DMS79 treated with DMSO at 0.1 percent for 48 hours (cell line): Measurements from ENCODE around the gene GGTLC3.
"Not testable (repeated sequence)": the region's sequence is repeated elsewhere in the genome, so short reads cannot be mapped to it uniquely, and the experiment has no call there.

Experiments
- DNase-seq: peaks from one replicate; lab custom pipeline; 2025; lab: John Stamatoyannopoulos, UW

GGTLC3 gene

DNA sequence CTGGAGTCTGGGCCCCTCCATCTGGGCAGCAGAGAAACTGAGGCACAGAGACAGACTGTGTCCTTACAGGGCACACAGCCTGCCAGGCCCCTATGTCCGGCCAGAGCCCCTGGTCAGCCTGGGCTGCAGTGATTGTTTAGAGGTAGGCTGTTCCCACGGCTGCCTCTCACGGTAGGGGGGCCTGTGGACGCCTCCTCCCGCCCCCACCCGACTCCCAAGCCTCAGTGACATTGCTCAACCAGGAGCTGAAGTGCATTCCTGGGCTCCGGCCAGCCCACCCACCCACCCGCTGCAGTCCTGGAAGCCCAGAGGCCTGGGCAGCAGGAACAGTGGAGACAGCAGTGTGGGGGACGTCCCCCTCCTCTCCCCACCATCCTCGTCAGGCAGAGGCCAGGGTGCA, 4.5 kb downstream of the GGTLC3 start:
- DNase-seq, result not testable (repeated sequence)

DNA sequence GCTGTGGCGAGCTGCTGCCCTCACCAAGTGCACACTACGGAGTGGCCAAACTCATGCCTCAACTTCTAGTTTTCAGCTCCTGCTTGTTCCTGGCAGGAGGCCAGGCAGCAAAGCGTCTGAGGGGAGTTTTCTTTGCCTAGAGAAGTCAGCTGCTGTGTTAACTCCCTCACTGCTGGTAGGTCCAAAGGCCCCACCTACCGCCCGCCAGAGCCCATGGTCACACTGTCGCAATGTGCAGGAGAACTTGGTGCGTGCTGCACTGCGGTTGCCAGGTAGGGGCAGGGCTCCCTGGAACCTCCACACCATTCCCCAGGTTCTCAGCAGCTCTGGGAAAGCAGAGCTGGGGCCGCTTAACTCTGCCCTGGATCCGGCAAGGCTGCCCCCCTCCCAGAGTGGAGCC, 5.6 kb downstream of the GGTLC3 start:
- DNase-seq, result not testable (repeated sequence)

DNA sequence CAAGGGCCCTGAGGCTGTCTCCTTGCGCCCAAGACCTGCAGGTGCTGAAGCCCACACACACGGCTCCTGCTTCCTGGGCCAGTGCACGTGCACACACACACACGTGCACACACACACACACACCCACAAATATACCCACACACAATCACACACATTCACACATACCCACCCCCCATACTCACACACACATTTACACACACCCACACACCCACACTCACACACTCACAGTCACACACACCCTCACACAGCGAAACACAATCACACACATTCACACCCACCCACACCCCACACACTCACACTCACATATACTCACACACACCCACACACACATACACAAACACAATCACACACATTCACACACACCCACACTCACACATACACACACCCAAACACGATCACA, 6.6 kb downstream of the GGTLC3 start:
- DNase-seq, result not testable (repeated sequence)

DNA sequence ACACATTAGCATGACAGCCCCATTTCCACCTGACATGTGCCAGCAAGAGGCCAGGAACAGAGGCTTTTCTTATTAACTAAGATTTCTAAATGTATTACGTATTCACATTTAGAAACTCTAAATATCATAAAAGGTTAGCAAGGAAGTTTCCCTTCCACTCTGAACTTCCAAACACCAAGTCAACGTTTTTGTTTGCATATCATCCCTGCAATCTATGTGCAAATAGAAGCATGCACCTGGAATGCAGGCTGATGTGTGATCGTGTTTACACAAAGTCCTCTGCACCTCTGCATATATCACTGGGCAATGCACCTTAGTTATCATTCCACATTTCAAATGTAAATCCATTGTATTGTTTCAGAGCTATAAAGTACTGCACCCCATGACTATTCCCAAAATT, 21.7 kb downstream of the GGTLC3 start:
- not testable (repeated sequence) for DNase-seq
